GM18511 (cell line): Measurements from ENCODE around the gene MFAP5.
"Not testable (repeated sequence)": the region's sequence is repeated elsewhere in the genome, so short reads cannot be mapped to it uniquely, and the experiment has no call there.

Experiments used
- ATAC-seq: cut with Tn5 transposase; IDR thresholded peaks from one replicate; pipeline ENCODE4 v1.9.1; 2021; ENCODE audit warnings: mild to moderate bottlenecking, moderate library complexity; ENCODE audit not compliant: unreplicated experiment

Gene MFAP5

DNA sequence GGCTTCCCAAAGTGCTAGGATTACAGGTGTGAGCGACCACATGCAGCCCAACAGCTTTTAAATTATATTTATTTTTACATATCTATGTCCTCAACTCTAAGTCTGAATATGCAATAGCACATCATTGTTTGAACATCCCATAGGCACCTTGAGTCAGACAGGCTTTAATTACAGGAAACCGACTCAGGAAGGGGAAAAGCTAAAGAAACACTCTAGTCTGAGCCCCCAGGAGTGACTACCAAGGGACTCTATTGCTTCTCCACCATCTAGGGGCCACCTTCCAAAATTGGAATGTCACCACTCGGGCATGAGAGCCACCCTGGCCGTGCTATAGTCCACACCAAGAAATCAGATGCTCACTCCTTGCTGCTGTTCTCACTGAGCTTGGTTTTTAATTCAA is 14.0 kb upstream of the MFAP5 start:
- ATAC-seq, result no peak

DNA sequence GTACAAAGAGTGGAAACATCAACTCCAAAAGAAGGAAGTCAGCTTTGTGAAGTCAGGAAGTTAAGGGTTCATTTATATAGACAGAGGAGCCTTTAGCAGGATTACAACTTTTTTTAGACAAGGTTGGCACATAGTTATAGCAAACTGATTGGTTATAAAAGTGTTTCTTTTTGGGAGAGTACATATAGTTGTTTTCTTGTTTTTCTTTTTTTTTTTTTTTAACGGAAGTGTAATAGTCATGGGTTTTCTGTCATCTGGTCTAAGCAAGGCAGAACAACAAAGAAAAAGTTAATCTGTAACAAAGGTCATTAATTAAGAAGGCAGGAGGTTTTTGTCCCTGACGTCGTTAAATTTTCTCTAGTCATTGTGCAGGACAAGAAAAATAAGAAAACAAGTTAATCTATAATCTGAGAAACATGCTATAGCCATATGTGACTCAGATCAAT is 13.0 kb upstream of the MFAP5 start:
- ATAC-seq, result peak; percentile 71

DNA sequence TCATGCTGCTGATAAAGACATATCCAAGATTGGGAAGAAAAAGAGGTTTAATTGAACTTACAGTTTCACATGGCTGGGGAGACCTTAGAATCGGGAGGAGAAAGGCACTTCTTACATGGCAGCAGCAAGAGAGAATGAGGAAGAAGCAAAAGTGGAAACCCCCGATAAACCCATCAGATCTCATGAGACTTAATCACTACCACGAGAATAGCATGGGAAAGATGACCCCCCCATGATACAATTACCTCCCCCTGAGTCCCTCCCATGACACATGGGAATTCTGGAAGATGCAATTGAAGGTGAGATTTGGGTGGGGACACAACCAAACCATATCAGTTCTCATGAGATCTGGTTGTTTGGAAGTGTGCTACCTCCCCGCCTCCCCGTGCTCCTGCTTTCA is 9.8 kb upstream of the MFAP5 start:
- no peak for ATAC-seq

GRCh38 chr12:8668441-8668840 is 5.8 kb upstream of the MFAP5 start:
- no peak for ATAC-seq

GRCh38 chr12:8667270-8667669 is 4.6 kb upstream of the MFAP5 start:
- no peak for ATAC-seq

GRCh38 chr12:8665759-8666158 is 3.1 kb upstream of the MFAP5 start:
- ATAC-seq, result no peak

DNA sequence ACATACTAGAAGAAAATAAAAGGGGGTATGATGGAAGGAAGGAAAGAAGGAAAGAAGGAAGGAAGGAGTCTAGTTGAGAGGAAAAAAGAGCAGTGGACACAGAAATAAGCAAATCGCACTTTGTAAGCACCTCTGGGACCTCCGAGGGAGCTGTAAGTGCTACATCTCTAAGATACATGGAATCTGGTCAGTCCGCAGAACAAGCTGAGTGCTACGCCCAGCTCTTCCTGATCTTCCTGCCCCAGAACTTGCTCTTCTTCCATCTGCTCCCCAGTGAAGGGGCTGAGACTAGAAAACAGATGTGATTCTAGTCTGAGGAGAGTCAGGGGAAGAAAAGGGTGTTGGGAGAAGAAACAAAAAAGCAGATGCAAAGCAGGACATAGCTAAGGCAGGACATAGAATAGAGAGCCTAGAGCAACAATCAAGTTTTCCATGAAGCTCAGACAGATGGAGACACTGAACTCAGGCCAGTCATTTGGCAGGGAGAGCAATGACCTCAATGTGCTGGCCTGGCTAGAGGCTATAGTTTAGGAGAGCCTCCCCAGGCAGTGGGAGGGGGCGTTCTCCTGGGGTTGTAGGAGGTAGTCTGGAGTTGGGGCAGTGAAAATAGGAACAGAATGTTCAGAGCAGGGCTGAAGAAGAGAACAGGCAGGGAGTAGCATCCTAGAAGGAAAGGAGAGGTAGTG is 1.7 kb upstream of the MFAP5 start:
- ATAC-seq, result no peak

- no peak for ATAC-seq
Measured at GRCh38 chr12:8661751-8662150, 875 bp downstream of the MFAP5 start.

- ATAC-seq, result no peak
Measured at GRCh38 chr12:8661016-8661415, 1.6 kb downstream of the MFAP5 start.

DNA sequence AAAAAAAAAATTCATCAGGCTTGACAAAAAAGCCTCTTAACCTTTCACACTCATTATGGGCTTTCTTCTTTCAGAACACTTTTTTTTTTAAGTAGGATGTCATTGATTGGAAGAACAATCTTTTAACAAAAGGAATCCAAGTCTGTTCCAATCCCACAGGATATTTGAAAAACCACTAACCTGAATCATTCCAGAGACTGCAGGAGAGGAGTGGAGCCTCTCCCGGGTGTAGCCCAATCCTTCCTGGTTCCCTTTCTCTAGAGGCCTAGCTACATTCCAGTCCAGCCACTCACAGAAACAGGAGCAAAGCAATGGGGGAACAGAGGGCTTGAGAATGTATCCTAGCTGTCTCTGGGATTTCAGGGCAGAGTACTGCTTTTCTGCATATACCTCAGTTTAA is 4.3 kb downstream of the MFAP5 start:
- no peak for ATAC-seq

DNA sequence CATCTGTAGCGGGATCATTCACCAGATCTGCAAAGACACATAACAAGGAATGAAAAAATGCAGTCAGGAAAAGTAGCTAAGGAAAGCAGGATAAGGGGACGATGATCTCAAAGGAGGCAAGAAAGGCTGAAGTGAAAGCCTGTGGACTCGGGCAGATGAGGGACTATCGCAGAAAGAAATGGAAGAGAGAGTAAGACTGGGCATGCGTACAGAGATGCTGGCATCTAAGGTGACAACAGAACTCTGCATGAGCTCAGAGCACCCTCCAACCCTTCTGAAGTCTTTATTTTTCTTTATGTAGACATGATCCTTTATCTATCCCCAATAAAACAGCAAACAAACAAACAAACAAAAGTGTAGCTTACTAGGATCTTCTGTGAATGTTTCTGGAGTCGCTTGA is 7.2 kb downstream of the MFAP5 start:
- ATAC-seq, result no peak

GRCh38 chr12:8648576-8649205 is 13.9 kb downstream of the MFAP5 start:
- peak; percentile 76 for ATAC-seq

DNA sequence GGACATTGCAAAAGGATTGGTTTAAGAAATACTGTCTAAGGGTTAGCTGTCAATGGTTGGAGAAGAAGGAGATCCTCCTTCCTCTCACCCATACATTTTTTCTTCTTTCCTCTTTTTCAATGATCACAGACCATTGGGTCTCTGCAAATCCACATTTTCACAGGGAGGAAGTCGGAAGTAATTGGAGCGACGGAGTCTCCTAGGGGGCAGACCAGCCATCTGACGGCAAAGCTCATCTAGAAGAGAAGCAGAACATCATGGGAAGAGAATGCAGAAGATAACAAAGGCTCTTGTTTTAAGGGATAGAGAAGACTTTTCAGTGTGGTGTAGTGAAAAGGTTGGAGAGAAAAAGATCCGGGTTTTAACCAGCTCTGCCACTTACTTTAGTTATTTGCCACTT is 14.7 kb downstream of the MFAP5 start:
- ATAC-seq, result no peak

DNA sequence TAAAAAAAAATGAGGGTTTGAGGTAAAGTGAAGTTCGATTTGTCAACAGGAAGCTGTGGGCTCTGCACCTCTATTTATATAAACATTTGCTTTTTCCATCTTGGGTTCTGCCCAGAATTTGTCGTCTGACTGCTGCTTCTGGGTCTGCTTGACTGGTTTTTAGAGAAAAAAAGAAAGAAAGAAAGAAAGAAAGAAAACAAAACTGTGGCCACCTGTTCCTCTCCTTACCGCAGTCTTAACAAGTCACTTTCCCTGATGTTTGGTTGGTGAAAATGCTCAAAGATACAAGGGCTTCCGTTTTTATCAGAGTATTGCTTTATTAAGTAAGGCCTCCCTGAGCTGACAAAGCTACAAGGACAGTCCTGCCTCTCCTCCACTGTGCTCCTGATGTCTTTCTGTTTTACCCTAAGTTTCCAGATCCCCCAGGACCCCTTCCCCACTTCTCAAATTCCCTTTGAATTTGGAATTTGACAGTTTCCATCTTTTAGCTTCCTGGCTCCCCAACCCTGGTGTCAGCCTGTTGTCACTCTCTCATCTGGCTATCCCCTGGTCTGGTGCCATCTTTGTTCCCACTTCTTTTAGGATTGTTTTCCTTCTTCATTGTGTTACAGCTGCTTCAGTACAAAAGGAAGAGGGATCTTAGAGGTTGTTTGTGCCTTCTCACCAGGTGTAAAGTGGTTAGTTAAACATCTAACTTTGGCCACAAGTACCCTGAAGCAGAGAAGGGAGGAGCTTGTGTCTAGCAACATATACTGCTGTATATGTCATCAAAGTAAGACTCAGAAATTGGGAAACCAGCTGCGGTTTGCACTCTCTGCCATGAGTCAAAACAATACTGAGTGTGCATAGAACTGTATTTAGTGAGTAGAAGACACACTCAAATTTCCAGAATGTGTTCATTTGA is 18.0 kb downstream of the MFAP5 start:
- ATAC-seq, result peak; percentile 65

- no peak for ATAC-seq
Measured at GRCh38 chr12:8642775-8643174, 19.9 kb downstream of the MFAP5 start.

DNA sequence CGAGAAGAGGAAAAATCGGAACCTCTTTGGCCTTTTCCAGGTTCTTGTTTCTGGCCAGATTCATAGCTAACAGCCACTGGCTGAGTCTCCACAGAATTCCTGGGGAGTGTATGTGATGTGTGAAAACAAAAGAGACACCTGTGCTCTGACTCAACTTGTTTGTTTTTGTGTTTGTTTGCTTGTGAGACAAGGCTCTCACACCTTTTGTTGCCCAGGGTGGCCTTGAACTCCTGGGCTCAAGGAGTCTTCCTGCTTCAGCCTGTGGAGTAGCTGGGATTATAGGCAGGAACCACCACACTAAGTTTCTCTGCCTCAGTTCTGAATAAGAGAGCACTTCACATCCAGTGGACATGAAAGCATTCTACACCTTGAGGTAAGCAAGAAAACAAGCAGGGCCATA is 22.7 kb downstream of the MFAP5 start:
- no peak for ATAC-seq

DNA sequence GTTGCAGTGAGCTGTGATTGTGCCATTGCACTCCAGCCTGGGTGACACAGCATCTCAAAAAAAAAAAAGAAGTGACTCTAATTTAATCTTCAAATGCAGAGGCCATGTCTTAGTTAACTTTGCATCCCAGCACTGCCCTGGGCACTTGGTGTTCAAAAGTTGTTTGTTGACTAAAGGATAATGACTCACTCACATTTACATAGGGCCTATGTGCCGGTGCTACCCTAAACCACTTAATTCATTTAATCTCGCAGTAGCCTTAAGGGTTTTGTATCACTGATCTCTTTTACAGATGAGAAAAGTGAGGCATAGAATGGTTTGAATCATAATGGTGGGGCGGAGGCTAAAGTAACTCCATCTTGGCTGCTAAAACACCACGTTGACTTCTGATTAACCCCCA is 23.7 kb downstream of the MFAP5 start:
- no peak for ATAC-seq

GRCh38 chr12:8637666-8638065 is 25.0 kb downstream of the MFAP5 start:
- no peak for ATAC-seq

GRCh38 chr12:8637244-8637643 is 25.4 kb downstream of the MFAP5 start:
- ATAC-seq, result no peak

DNA sequence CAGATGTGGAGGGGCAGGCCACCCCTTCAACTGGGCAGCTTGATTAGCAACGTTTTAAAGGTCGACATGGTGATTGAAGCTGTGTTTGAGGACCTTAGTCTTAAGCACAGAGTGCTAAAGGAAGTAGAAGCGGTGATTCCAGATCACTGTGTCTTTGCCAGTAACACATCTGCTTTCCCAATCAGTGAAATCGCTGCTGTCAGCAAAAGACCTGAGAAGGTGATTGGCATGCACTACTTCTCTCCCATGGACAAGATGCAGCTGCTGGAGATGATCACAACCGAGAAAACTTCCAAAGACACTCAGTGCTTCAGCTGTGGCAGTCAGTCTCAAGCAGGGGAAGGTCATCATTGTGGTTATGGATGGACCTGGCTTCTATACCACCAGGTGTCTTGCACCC is 26.0 kb downstream of the MFAP5 start:
- ATAC-seq, result no peak

- not testable (repeated sequence) for ATAC-seq
Measured at GRCh38 chr12:8636007-8636346, 26.6 kb downstream of the MFAP5 start.
